Activated T-helper 1 cell treated with anti-CD3 and anti-CD28 coated beads, Interleukin-2, amount 50 U/mL, for 16 hours (primary cell): ENCODE data around the gene DNAH9.
"Not testable (repeated sequence)": the region's sequence is repeated elsewhere in the genome, so short reads cannot be mapped to it uniquely, and the experiment has no call there.

Experiments used
- DNase-seq, 2 donors: peaks; one replicate each; pipeline ENCODE4 v3.0.0-alpha.2; 2020; ENCODE audit warnings: low read depth in 1 of 2, low spot score in 1 of 2

DNAH9 gene

DNA sequence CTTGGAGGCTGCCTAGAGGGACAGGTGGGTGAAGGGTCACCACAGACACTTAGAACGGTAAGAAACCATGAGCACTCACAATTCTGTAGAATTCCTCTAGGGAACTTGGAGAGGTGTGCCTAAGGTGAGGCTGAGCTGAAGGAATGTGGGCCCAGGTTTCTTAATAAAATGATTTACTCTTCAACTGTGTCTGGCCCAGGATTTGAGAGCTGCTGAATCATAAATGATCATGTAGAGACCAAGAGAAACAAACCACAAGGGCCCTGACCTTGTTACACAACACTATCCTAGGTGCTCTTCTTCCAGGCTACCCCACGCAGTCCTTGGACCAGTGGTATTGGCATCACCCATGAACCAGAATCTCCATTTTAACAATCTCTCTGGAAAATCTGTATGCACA, 371.3 kb downstream of the DNAH9 start:
- no peak for DNase-seq

DNA sequence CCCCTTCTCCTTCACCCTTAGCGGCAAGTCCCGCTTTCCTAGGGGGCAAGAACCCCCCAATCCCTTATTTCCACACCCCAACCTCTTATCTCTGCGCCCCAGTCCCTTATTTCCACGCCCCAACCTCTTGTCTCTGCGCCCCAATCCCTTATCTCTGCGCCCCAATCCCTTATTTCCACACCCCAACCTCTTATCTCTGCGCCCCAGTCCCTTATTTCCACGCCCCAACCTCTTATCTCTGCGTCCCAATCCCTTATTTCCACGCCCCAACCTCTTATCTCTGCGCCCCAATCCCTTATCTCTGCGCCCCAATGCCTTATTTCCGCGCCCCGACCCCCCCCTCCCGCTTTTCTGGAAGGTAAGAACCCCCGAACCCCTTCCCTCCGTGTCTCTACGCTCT, 374.5 kb downstream of the DNAH9 start:
- not testable (repeated sequence) for DNase-seq

DNA sequence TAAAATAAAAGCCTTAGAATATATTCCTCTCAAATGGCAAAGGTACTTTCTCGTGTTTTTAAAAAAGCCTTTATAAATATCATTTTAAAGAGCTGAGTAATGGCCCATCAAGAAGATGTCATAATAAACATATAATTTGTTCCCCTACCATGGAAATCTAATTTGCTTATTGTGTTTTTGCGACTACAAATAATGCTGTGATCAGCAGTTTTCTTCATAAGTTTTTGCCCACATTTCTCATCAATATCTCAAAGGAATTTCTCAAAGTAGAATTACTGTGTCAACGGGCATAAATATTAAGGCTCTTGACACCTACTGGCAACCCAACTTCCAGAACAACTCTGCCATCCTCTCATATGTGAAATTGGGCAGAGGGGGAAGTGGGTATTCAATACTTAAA, 381.5 kb downstream of the DNAH9 start:
- DNase-seq = no peak

DNA sequence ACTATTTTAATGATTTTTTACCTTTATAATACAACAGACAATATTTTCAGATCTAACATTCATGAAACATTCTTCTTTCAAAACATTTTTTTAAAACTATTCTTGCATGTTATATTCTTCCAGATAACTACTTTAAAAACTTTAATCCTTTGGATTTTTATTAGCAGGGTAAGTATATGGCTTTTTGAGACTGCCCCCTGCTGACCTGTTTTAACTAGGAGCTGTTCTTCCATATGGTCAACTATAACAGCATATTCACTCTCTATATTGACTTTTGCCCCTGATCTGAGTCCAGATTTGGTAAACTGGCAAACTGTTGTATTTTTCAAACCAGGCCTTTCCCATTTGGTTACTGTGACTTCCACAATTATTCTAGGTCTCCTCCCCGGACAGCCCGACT, 382.5 kb downstream of the DNAH9 start:
- DNase-seq = no peak

DNA sequence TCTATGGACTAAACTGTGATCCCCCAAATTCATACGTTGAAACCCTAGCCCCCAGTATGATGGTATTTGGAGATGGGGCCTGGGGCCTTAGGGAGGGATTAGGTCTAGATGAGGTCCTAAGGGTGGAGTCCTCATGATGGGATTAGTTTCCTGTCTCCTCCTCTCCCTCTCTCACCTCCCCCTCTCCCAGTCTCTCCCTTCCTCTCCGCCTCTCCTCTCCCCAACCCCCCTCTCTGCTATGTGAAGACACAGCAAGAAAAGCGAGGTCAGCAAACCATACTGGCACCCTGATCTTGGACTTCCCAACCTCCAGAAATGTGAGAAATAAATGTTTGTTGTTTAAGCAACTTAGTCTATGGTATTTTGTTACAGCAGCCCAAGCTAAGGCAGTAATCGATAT, 383.6 kb downstream of the DNAH9 start:
- no peak for DNase-seq

DNA sequence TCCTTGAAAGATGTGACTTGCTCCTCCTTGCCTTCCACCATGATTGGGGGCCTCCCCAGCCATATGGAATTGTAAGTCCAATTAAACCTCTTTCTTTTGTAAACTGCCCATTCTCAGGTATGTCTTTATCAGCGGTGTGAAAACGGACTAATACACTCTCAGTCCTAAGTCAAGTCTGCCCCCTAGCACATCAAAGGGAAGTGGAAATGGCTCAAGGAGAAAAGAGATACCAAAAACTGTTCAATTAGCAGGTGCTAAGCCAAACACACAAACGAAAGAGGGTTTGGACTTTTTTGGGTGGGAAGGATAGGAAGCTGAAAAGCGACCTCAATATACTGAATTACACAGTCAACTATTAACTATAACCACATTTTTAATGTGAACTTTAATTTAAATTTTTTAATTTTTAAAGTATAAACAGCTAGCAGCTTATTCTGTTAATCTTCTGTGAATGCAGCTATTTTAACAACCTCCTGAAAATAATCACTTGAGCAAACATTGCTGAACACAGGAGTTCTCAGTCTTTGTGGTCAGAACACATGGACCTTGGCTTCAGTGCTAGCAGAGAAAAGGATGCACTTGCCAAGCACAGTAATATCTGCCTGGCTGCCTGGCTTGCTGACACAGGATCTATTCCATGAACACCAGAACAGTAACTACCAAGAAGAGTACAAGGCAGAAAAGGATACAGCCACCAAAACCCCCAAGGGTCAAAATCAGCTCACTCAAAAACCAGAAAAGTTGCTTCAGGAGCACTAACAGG, 388.1 kb downstream of the DNAH9 start:
- no peak for DNase-seq

DNA sequence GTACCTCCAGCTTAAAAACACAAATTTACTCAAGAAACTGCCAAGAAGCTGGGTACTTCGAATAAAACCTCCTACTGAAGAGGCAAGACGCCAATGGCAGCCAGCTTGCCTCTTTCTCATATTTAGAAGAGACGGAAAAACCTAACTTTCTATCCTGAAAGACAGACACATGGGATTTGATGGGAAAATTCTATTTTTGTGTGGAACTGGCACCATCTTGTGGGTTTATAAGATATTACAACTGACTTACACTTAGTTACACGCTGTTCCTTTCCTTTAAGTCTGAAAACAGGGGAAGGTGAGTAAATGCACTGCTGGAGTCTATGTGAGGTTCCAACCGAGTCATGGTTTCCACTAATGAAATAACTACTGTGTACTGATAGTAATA, 388.7 kb downstream of the DNAH9 start:
- no peak for DNase-seq

DNA sequence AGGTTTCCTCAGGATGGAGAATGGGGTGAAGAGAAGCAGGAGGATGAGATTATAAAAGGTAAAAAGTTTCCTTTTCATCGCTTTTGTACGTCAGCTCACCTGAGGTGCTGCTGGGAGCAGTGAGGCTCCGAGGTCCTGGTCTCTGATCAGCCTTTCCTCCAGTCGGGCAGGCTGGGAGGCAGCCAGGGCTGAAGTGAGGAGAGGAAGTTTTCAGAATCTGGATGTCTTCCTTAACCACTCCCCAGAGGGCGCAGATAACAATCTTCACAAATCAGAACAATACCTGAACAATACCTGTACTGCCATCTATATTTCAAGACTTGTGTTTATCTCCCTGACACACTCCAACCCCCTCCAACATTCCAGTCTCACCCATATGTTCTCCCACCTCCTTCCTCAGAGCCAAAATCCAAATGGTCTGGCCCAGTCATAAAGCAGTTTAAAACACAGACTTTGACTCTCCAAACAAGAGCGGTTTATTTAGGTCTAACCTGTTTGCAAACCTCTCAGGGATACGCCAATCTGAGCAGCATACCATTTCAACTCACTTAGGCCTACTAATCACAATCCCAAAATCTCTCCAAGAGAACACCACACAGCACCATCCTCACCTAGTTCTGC, 392.2 kb downstream of the DNAH9 start:
- DNase-seq = no peak

DNA sequence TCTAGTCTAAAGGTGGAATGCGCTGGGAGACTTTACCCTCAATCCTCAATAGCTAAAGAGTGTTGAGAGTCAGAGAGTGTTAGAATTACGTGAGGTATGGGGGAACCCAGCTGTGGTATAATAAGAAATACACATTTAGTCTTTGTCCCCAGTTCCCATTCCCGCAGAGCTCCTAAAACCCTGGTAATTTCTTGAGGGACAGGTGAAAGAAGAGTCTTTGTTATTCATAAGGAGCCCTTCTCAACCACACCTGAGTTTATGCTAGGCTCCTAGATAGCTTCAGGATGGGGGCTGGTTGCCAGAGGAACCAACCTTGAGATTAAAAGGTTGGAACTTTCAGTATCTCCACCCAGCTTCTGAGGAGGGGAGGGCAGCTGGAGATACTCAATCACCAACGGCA, 393.2 kb downstream of the DNAH9 start:
- no peak for DNase-seq

DNA sequence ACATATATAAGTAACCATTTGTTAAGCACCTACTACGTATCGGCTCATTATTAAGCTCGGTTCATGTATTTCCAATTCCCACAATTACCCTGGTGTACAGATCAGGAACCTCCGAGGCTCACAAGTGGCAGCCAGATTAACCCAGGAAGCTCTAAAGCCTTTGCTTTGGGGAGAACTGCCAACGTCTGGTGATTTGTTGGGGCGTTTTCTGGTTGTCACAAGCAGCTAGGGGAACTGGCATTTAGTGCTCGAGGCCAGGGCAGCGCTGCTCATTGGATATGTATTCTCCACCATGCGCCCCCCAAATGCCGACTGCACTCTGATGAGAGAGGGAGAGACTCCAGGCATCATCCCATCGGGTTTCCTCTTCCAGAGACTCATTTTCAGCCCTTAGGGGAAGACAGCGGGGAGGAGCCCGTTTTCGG, 398.5 kb downstream of the DNAH9 start:
- no peak for DNase-seq

DNA sequence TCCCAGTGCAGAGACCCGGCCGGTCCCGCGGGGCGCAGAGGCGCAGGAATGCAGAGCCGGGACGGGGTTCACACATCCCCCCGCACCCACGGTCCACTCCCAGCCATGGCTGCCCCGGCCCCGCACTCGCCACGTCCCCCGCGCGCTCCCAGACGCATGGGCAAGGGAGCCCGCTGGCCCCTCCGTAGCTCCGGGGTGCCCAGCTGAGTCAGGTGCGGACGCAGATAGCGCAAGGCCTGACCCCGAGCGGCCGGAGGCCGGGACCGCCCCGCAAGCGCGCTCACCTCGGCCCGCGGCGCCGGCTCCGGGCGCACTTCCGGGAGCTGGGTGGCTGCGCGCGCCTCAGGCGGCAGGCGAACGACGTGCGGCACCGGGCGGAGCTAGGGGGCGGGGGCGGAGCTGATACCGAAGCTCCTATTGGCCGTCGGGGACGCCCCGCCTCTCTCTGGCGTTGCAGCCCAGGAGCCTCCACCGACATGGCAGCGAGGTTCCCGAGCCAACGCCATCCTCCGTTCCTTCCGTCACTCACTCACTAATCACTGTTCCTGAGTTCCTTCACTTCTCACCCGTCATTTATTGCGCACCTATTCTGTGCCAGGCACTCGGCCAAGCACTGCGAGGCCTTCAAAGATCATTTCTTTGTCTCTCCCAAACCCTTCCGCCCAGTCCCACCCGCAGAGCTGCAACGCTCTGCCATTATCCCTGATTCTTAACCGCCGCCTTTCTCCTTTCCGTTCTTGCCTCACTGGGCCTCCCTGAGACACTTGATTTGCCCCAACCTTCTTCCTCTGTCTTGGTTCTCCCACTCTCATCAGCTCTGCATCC, 399.1 kb downstream of the DNAH9 start, which contains the start of gene ZNF18:
Gene ZNF18, minus strand, starts transcription at position 329 of the 825 bp plus-strand sequence. CDS start 4,646 bp downstream, outside the sequence.
- peak; percentile 91 to 93 for DNase-seq

DNA sequence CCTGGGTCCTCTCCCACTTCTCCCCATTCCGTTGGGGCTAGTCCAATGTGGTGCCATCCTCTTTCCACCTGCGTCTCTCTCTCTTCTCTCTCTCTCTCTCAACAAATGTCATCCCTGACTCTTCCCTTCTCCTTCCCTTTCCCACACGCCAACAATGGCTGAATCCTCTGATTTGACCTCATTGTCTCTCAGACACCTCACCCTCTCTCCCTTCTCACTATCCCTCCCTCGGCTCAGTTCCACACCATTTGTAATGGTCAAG, 399.6 kb downstream of the DNAH9 start:
- no peak for DNase-seq

DNA sequence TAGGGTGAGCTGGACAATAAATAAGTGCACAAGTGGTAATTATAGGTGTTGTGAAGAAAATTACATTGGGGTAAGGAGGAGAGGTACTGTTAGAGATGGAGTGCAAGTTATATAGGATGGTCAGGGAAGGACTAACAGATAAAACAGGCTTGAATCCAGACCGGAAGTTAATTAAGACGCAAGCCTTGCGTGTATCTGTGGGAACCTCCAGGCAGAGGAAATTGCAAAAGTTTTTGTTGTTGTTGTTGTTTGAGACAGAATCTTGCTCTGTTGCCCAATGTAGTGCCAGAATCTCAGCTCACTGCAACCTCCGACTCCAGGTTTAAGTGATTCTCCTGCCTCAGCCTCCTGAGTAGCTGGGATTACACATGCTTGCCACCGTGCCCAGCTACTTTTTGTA, 401.4 kb downstream of the DNAH9 start:
- DNase-seq = no peak

DNA sequence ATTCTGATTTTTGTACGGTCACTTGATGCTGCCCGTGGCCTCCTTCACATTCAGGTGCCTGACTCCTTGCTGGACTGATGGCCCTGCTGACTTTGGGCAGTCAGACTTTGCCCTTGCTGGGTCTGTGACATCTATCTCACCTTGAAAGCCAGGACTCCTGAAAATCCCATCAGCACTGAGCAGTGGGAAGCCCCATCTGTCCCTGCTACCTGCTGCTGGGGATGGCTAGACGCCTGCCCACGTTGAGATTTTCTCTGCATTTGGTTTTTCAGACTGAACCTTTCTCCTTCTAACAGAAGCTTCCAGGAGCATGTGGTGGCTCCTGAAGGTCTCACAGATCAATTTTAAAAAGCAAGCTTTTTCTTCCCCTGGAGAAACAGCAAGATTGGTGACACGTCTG, 409.2 kb downstream of the DNAH9 start:
- DNase-seq = no peak
